IMR-90 (cell line): ENCODE measurements around the gene LRIG1.

Experiments used
- BHLHE40 ChIP-seq: fragments of 150-350 bp; IDR thresholded peaks from 2 replicates; pipeline ENCODE4 v1.6.1; 2016; ENCODE audit warnings: mild to moderate bottlenecking, low read depth, low read length
- CEBPB ChIP-seq: IDR thresholded peaks from 2 replicates; pipeline ENCODE4 v1.6.1; 2012; ENCODE audit warnings: low read depth, low read length, improper control_type of control experiment
- CHD1 ChIP-seq: IDR thresholded peaks from 2 replicates; pipeline ENCODE4 v1.6.1; 2012; ENCODE audit warnings: low read depth, low read length, improper control_type of control experiment
- CTCF ChIP-seq: conservative IDR thresholded peaks from 2 replicates; pipeline ENCODE4 v1.5.1; 2012; ENCODE audit warnings: mild to moderate bottlenecking, low read depth, low read length, improper control_type of control experiment
- MAFK ChIP-seq: IDR thresholded peaks from 2 replicates; pipeline ENCODE4 v1.6.1; 2012; ENCODE audit warnings: low read depth, low read length, improper control_type of control experiment
- MXI1 ChIP-seq: IDR thresholded peaks from 2 replicates; pipeline ENCODE4 v1.6.1; 2012; ENCODE audit warnings: low read depth, mild to moderate bottlenecking, low read length, moderate library complexity, borderline replicate concordance
- NFE2L2 ChIP-seq: fragments of 150-350 bp; IDR thresholded peaks from 2 replicates; pipeline ENCODE4 v1.6.1; 2016; ENCODE audit warnings: low read depth, mild to moderate bottlenecking, low read length
- POLR2A ChIP-seq: IDR thresholded peaks from 2 replicates; pipeline ENCODE4 v1.6.1; 2012; ENCODE audit warnings: mild to moderate bottlenecking, low read depth, low read length
- RCOR1 ChIP-seq: IDR thresholded peaks from 2 replicates; pipeline ENCODE4 v1.6.1; 2012; ENCODE audit warnings: mild to moderate bottlenecking, low read length, improper control_type of control experiment; ENCODE audit not compliant: insufficient replicate concordance
- SMC3 ChIP-seq: fragments of 150-350 bp; IDR thresholded peaks from 2 replicates; pipeline ENCODE4 v1.6.1; 2016; ENCODE audit warnings: low read depth, mild to moderate bottlenecking, antibody characterized with exemption, low read length, moderate library complexity
- USF2 ChIP-seq: fragments of 150-350 bp; IDR thresholded peaks from 2 replicates; pipeline ENCODE4 v1.6.1; 2017; ENCODE audit warnings: mild to moderate bottlenecking, antibody characterized with exemption, low read length, low read depth

- TF ChIP-seq CTCF: no peak
- no peak for TF ChIP-seq SMC3
- TF ChIP-seq POLR2A: no peak
- TF ChIP-seq NFE2L2: no peak
- TF ChIP-seq CEBPB: no peak
- TF ChIP-seq RCOR1: no peak
- no peak for TF ChIP-seq MAFK
- no peak for TF ChIP-seq USF2
- no peak for TF ChIP-seq MXI1
- TF ChIP-seq CHD1: no peak
- TF ChIP-seq BHLHE40: no peak
Observed at GRCh38 chr3:66414846-66415245, 86.0 kb downstream of the LRIG1 start.
